ENCODE data around the gene CDK2AP2. TPM values are rescaled to one million over a fixed set of nuclear protein-coding genes. Genes with fewer than 3 reads are reported as not detected.

Gene CDK2AP2
- total and polyA plus RNA-seq, 9 of the 15 experiments (the other 6 are each of a cell fraction or from before 2014, with no cell fraction given) = 4.4 to 47.4 (median 21.7) TPM

GRCh38 chr11:67505605-67506396, 2.2 kb downstream of the CDK2AP2 start (continued):
- 0 out of 2 replicates have a peak, but pooled peaks have one; percentile 31 for TF ChIP-seq ZNF764 (CRISPR knock-in tag; IDR thresholded peaks at IDR 0.05; ENCODE audit: low read depth)
- peak; percentile 92 for TF ChIP-seq ZBTB17 (CRISPR knock-in tag; IDR thresholded peaks at IDR 0.05)
- TF ChIP-seq SMARCB1 (IDR thresholded peaks at IDR 0.05; ENCODE audit: insufficient read length, low read depth) = no peak
- no peak for TF ChIP-seq ZZZ3 (IDR thresholded peaks at IDR 0.05)
- no peak for TF ChIP-seq TEAD2 (tag; IDR thresholded peaks at IDR 0.05)
- TF ChIP-seq ZBTB1 (CRISPR knock-in tag; IDR thresholded peaks at IDR 0.05; ENCODE audit: borderline replicate concordance, low read depth) = no peak
- no peak for TF ChIP-seq PHF21A (IDR thresholded peaks at IDR 0.05; ENCODE audit: borderline replicate concordance, low read depth)
- TF ChIP-seq ZEB2 (IDR thresholded peaks at IDR 0.05) = no peak
- TF ChIP-seq IRF2 (CRISPR knock-in tag; IDR thresholded peaks at IDR 0.05) = no peak
- TF ChIP-seq ZNF311 (CRISPR knock-in tag; IDR thresholded peaks at IDR 0.05) = no peak
- no peak for TF ChIP-seq NR4A1 (CRISPR knock-in tag; IDR thresholded peaks at IDR 0.05)
- TF ChIP-seq NR4A1 (tag; IDR thresholded peaks at IDR 0.05) = peak; percentile 51; the same call in 1 of the 2 replicates
- peak; percentile 31; the same call in 1 of the 2 replicates for TF ChIP-seq NFIC (IDR thresholded peaks at IDR 0.05)
- no peak for TF ChIP-seq SAP30 (IDR thresholded peaks at IDR 0.05; ENCODE audit: borderline replicate concordance, insufficient read depth, low read depth, low read length, poor library complexity, severe bottlenecking)
- no peak for TF ChIP-seq ZNF717 (CRISPR knock-in tag; IDR thresholded peaks at IDR 0.05)
- TF ChIP-seq YBX1 (IDR thresholded peaks at IDR 0.05) = no peak
- TF ChIP-seq MXD1 (CRISPR knock-in tag; IDR thresholded peaks at IDR 0.05; ENCODE audit: borderline replicate concordance, poor library complexity, severe bottlenecking) = no peak
- peak; percentile 68 for TF ChIP-seq CHD4 (IDR thresholded peaks at IDR 0.05; ENCODE audit: insufficient read depth, insufficient replicate concordance, low read depth, low read length, poor library complexity, severe bottlenecking)
- TF ChIP-seq SRSF7 (optimal IDR thresholded peaks at IDR 0.05; ENCODE audit: low read depth, low read length) = no peak
- 0 out of 4 replicates have a peak, but pooled peaks of 1 of the 2 experiments have one; percentile 1 for TF ChIP-seq KDM4B (IDR thresholded peaks at IDR 0.05; ENCODE audit: borderline replicate concordance in 2 of 2, low read depth in 1 of 2)
- no peak for TF ChIP-seq DNMT1 (IDR thresholded peaks at IDR 0.05)
- TF ChIP-seq MAX (CRISPR knock-in tag; IDR thresholded peaks at IDR 0.05) = 0 out of 2 replicates have a peak, but pooled peaks have one; percentile 0
- TF ChIP-seq TCF7 (IDR thresholded peaks at IDR 0.05; ENCODE audit: borderline replicate concordance) = no peak
- TF ChIP-seq CXXC5 (CRISPR knock-in tag; IDR thresholded peaks at IDR 0.05) = peak; percentile 35; the same call in 1 of the 2 replicates
- TF ChIP-seq MBD2 (IDR thresholded peaks at IDR 0.05; ENCODE audit: borderline replicate concordance, low read depth) = no peak
- TF ChIP-seq CC2D1A (IDR thresholded peaks at IDR 0.05) = peak; percentile 55; the same call in 1 of the 2 replicates
- TF ChIP-seq PML (IDR thresholded peaks at IDR 0.05; ENCODE audit: low read length) = 0 out of 2 replicates have a peak, but pooled peaks have one; percentile 28
- no peak for TF ChIP-seq ZNF695 (CRISPR knock-in tag; IDR thresholded peaks at IDR 0.05)
- no peak for TF ChIP-seq ZNF146 (CRISPR knock-in tag; IDR thresholded peaks at IDR 0.05; ENCODE audit: unreplicated experiment)
- no peak for TF ChIP-seq ZNF347 (CRISPR knock-in tag; IDR thresholded peaks at IDR 0.05; ENCODE audit: low read depth)
